ENCODE data around the gene RYR2.

Gene RYR2

DNA sequence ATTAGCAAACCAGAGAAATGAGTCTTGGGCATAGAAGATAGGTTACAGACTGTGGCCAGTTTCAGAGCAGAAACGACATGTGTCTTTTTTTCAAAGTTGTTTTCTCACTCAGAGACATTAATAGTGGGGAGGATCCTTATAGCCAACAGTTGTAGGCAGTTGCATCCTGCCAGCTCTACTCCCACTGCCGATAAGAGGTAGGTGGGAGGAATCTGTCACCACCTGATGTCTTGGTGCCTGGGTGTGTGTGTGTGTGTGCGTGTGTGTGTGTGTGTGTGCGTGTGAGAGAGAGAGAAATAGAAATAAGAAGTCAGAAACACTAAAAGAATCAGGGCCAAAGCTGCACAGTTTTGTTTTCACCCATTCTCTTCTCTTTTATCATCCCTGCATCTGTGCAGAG lies 629.3 kb downstream of the RYR2 start:
- H3K27me3 ChIP-seq, result no peaks in the 10 kb centered on the region
- no peaks in the 10 kb centered on the region for H3K4me1 ChIP-seq
- no peaks in the 10 kb centered on the region for H3K36me3 ChIP-seq

DNA sequence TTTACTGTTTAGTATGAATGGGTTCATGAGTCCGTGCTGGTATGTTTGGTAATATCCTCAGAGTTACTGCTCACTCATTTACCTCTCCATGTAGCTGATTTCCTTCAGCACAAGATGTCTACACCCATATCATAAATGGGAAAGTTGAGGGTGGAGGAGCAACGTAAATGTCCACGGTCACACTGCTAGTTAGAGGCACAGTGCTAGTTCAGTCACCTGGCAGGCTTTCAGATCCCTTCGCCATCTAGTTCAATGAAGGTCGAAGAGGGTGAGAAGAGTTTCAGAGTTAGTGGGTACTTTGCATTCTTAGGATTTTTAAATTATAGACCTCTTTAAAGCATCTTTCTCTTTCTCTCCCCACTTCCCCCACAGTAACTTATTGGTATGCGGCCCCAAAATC lies 630.0 kb downstream of the RYR2 start:
- Histone ChIP-seq H3K9me3 (no peaks in the 10 kb centered on the region), H3K4me1 (no peaks in the 10 kb centered on the region), H3K36me3 (no peaks in the 10 kb centered on the region), H3K27me3 (no peaks in the 10 kb centered on the region), H3K4me3 (ENCODE audit: low read depth, low read length) (no peak overlapping the region)
- DNase-seq, result no peak
- TF ChIP-seq, protein P1, sequence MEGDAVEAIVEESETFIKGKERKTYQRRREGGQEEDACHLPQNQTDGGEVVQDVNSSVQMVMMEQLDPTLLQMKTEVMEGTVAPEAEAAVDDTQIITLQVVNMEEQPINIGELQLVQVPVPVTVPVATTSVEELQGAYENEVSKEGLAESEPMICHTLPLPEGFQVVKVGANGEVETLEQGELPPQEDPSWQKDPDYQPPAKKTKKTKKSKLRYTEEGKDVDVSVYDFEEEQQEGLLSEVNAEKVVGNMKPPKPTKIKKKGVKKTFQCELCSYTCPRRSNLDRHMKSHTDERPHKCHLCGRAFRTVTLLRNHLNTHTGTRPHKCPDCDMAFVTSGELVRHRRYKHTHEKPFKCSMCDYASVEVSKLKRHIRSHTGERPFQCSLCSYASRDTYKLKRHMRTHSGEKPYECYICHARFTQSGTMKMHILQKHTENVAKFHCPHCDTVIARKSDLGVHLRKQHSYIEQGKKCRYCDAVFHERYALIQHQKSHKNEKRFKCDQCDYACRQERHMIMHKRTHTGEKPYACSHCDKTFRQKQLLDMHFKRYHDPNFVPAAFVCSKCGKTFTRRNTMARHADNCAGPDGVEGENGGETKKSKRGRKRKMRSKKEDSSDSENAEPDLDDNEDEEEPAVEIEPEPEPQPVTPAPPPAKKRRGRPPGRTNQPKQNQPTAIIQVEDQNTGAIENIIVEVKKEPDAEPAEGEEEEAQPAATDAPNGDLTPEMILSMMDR (IDR thresholded peaks at IDR 0.05; ENCODE audit: low read depth, low read length), result no peak

More for the DNA sequence above, 629.3 kb downstream of the RYR2 start:
- DNase-seq, result no peak
- TF ChIP-seq, protein P1 (IDR thresholded peaks at IDR 0.05; ENCODE audit: low read depth, low read length), result no peak
- Histone ChIP-seq H3K9me3 (no peaks in the 10 kb centered on the region), H3K4me3 (ENCODE audit: low read depth, low read length) (no peak overlapping the region)

DNA sequence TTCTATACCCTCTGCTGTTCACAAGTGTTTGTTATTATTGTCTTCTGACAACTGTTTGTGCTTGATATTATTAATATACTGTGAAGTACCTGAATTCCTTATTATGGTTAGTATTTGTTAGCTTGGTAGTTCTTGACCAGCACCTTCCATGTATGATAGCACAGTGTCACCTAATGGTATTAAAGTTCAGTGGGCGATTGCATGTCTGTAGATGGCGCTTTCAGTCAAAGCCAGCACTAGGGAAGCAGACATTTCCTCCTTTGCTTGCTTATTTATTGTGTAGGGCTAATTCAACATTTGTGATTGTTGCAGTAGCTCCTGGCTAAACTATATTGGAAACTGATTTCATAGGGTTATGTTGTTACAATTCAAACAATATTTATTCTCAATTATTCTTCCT lies 630.8 kb downstream of the RYR2 start:
- DNase-seq, result peak; percentile 14
- H3K27me3 ChIP-seq, result no peaks in the 10 kb centered on the region
- H3K4me1 ChIP-seq, result no peaks in the 10 kb centered on the region
- no peak overlapping the region for H3K4me3 ChIP-seq (ENCODE audit: low read depth, low read length)
- no peaks in the 10 kb centered on the region for H3K9me3 ChIP-seq
- H3K36me3 ChIP-seq, result no peaks in the 10 kb centered on the region
- TF ChIP-seq, protein P1 (IDR thresholded peaks at IDR 0.05; ENCODE audit: low read depth, low read length), result peak; percentile 69

DNA sequence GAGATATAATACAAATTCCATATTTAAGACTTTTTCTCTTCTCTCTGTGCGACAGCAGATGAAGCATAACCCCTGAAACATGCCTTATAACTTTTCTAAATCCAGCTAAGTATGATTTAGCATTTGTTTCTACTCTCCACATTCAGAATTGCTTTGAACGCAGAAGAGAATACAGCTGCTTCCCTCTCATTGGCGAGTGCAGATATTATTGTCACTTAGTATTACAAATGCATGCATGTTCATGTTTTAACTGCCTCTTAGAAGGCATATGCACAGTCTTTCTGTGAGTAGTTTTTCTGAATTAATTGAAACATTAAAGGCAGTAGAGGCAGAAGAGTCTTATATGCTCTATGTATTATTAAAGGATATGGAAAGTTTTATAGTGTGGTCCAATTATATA lies 631.6 kb downstream of the RYR2 start:
- Histone ChIP-seq H3K27me3 (no peaks in the 10 kb centered on the region), H3K36me3 (no peaks in the 10 kb centered on the region), H3K4me3 (ENCODE audit: low read depth, low read length) (no peak overlapping the region), H3K9me3 (no peaks in the 10 kb centered on the region), H3K4me1 (no peaks in the 10 kb centered on the region)
- no peak for DNase-seq
- TF ChIP-seq, protein P1 (IDR thresholded peaks at IDR 0.05; ENCODE audit: low read depth, low read length), result no peak

DNA sequence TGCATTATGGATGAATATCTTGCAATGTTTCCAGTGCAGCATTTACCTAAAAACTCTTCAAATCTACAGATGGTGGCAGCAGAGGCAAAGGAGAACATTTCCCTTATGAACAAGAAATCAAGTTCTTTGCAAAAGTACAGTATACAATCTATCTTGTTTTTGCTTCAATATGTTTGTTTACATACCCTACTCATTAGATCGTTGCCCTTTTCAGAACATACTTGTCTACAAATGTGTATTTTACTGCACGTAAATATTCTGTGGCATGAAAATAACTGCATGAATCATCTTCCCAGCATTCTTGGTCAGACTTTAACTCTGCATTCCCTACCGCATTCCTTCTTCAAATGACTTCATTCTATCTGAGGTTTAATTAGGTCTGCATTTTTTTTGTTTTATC lies 636.0 kb downstream of the RYR2 start:
- Histone ChIP-seq H3K9me3 (no peaks in the 10 kb centered on the region), H3K4me3 (ENCODE audit: low read depth, low read length) (no peak overlapping the region), H3K36me3 (no peaks in the 10 kb centered on the region), H3K27me3 (no peaks in the 10 kb centered on the region), H3K4me1 (no peaks in the 10 kb centered on the region)
- DNase-seq, result no peak
- TF ChIP-seq, protein P1 (IDR thresholded peaks at IDR 0.05; ENCODE audit: low read depth, low read length), result peak; percentile 63

DNA sequence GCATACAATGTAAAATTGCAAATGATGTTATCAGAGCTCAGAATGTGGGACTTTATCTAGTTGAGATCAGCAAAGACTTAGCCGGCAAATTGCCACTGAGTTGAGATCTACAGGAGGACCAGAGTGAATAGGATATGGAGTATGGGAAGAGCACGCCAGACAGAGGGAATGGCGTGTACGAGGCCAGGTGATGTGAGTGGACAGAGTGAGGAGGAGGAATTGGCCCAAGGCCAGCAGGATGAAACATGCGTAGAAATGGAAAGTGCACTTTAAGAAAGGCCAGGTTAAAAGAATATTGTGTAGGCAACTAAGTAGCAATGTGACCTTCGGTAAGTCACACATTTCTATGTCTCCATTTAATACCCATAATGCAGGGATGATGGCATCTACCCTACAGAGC lies 637.7 kb downstream of the RYR2 start:
- no peaks in the 10 kb centered on the region for H3K4me1 ChIP-seq
- no peak for DNase-seq
- no peaks in the 10 kb centered on the region for H3K9me3 ChIP-seq
- H3K4me3 ChIP-seq (ENCODE audit: low read depth, low read length), result no peak overlapping the region
- TF ChIP-seq, protein P1 (IDR thresholded peaks at IDR 0.05; ENCODE audit: low read depth, low read length), result no peak
- no peaks in the 10 kb centered on the region for H3K36me3 ChIP-seq
- H3K27me3 ChIP-seq, result no peaks in the 10 kb centered on the region

Measured in BE2C (cell line).